ENCODE data around the gene DNAH2.

Gene DNAH2

DNA sequence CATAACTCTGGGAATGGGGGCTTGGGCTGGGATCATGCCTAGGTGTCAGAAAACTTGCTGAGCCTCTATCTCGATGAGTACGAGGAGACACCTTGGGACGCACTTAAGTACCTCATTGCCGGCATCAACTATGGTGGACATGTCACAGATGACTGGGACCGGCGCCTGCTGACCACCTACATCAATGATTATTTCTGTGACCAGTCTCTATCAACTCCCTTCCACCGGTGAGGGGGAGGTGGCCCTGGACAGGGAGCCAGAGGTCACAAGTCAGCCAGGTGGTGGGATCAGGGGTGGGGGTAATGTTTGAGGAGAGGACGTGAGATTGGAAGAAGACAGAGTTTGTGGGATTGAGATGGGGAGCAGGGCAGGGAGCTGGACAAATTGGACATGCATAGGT is 113.1 kb downstream of the DNAH2 start:
- CTCF ChIA-PET: interaction anchor here (0.6 to 1.9 kb wide), 5 partner anchors 28 to 227 kb away, joined by 3 to 5 read pairs (median 3); no protein-coding TSS in a partner anchor
- no peak overlapping the region for H3K27ac ChIP-seq (ENCODE audit: extremely low read depth, low read depth, low read length)
- POLR2A ChIA-PET: interaction anchor here (1.1 to 6.1 kb wide), 2 partner anchors 11 to 26 kb away, joined by 3 to 42 read pairs; partner anchors contain the start of genes CYB5D1, NAA38 and TMEM88
- TF ChIP-seq ZNF555 (tag by site-specific recombination; conservative IDR thresholded peaks at IDR 0.05) (no peak), ZNF416 (tag by site-specific recombination; IDR thresholded peaks at IDR 0.05) (no peak), ZNF23 (tag by site-specific recombination; IDR thresholded peaks at IDR 0.05; ENCODE audit: borderline replicate concordance) (no peak), SETDB1 (IDR thresholded peaks at IDR 0.05; ENCODE audit: insufficient read length, low read length) (no peak), ZNF10 (tag by site-specific recombination; IDR thresholded peaks at IDR 0.05) (0 out of 2 replicates have a peak, but pooled peaks have one; percentile 19), ZNF777 (tag by site-specific recombination; IDR thresholded peaks at IDR 0.05; ENCODE audit: borderline replicate concordance) (no peak)
- H3K36me3 ChIP-seq (ENCODE audit: control insufficient read depth in 2 of 2, insufficient read depth in 1 of 2, low read length in 2 of 2): no peaks in the 10 kb centered on the region
- no peak overlapping the region for H3K4me3 ChIP-seq (ENCODE audit: low read depth, low read length)
- H3K9me3 ChIP-seq (ENCODE audit: control insufficient read depth, insufficient read depth, low read depth, low read length): no peaks in the 10 kb centered on the region
- H3K4me1 ChIP-seq (ENCODE audit: control insufficient read depth, insufficient read depth, low read length): peaks cover 5% of the 10 kb centered on the region; the same call in 1 of the 2 replicates

DNA sequence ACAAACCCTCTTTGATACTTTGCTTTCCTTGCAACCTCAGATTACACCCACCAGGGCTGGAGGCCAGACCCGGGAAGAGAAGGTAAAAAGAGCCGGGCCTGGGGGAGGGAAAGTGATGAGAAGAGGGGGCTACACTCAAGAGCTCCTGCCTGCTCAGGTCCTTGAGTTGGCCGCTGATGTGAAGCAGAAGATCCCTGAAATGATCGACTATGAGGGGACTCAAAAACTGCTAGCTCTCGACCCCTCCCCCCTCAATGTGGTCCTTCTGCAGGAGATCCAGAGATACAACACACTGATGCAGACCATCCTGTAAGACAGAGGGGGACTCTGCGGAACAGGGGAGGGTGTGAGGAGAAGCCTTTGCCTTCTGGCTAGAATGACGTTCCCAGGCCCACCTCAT is 113.7 kb downstream of the DNAH2 start:
- H3K36me3 ChIP-seq (ENCODE audit: control insufficient read depth in 2 of 2, insufficient read depth in 1 of 2, low read length in 2 of 2): no peaks in the 10 kb centered on the region
- H3K9me3 ChIP-seq (ENCODE audit: control insufficient read depth, insufficient read depth, low read depth, low read length): no peaks in the 10 kb centered on the region
- H3K27ac ChIP-seq (ENCODE audit: extremely low read depth, low read depth, low read length): no peak overlapping the region
- H3K4me1 ChIP-seq (ENCODE audit: control insufficient read depth, insufficient read depth, low read length): peaks cover 5% of the 10 kb centered on the region; the same call in 1 of the 2 replicates
- no peak overlapping the region for H3K4me3 ChIP-seq (ENCODE audit: low read depth, low read length)
- POLR2A ChIA-PET: interaction anchor here (1.1 to 6.1 kb wide), 2 partner anchors 11 to 25 kb away, joined by 3 to 42 read pairs; partner anchors contain the start of genes CYB5D1, NAA38 and TMEM88
- CTCF ChIA-PET: interaction anchor here (0.8 to 1.9 kb wide), 6 partner anchors 8 to 226 kb away, joined by 3 to 5 read pairs (median 4); no protein-coding TSS in a partner anchor
- no peak for TF ChIP-seq ZNF292 (tag by site-specific recombination; IDR thresholded peaks at IDR 0.05; ENCODE audit: borderline replicate concordance, low read depth)
- no peak for TF ChIP-seq ZNF473 (tag by site-specific recombination; IDR thresholded peaks at IDR 0.05)
- TF ChIP-seq ZBTB6 (tag by site-specific recombination; IDR thresholded peaks at IDR 0.05): no peak
- no peak for TF ChIP-seq ZNF776 (tag by site-specific recombination; IDR thresholded peaks at IDR 0.05; ENCODE audit: borderline replicate concordance)
- no peak for TF ChIP-seq ZFP3 (tag by site-specific recombination; IDR thresholded peaks at IDR 0.05; ENCODE audit: low read depth)
- TF ChIP-seq, protein P1, sequence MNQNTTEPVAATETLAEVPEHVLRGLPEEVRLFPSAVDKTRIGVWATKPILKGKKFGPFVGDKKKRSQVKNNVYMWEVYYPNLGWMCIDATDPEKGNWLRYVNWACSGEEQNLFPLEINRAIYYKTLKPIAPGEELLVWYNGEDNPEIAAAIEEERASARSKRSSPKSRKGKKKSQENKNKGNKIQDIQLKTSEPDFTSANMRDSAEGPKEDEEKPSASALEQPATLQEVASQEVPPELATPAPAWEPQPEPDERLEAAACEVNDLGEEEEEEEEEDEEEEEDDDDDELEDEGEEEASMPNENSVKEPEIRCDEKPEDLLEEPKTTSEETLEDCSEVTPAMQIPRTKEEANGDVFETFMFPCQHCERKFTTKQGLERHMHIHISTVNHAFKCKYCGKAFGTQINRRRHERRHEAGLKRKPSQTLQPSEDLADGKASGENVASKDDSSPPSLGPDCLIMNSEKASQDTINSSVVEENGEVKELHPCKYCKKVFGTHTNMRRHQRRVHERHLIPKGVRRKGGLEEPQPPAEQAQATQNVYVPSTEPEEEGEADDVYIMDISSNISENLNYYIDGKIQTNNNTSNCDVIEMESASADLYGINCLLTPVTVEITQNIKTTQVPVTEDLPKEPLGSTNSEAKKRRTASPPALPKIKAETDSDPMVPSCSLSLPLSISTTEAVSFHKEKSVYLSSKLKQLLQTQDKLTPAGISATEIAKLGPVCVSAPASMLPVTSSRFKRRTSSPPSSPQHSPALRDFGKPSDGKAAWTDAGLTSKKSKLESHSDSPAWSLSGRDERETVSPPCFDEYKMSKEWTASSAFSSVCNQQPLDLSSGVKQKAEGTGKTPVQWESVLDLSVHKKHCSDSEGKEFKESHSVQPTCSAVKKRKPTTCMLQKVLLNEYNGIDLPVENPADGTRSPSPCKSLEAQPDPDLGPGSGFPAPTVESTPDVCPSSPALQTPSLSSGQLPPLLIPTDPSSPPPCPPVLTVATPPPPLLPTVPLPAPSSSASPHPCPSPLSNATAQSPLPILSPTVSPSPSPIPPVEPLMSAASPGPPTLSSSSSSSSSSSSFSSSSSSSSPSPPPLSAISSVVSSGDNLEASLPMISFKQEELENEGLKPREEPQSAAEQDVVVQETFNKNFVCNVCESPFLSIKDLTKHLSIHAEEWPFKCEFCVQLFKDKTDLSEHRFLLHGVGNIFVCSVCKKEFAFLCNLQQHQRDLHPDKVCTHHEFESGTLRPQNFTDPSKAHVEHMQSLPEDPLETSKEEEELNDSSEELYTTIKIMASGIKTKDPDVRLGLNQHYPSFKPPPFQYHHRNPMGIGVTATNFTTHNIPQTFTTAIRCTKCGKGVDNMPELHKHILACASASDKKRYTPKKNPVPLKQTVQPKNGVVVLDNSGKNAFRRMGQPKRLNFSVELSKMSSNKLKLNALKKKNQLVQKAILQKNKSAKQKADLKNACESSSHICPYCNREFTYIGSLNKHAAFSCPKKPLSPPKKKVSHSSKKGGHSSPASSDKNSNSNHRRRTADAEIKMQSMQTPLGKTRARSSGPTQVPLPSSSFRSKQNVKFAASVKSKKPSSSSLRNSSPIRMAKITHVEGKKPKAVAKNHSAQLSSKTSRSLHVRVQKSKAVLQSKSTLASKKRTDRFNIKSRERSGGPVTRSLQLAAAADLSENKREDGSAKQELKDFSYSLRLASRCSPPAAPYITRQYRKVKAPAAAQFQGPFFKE (tag by site-specific recombination; IDR thresholded peaks at IDR 0.05; ENCODE audit: borderline replicate concordance): no peak
- no peak for TF ChIP-seq ZNF518A (tag by site-specific recombination; conservative IDR thresholded peaks at IDR 0.05; ENCODE audit: low read depth)
- TF ChIP-seq EGR2 (tag by site-specific recombination; IDR thresholded peaks at IDR 0.05; ENCODE audit: low read depth): no peak
- no peak for TF ChIP-seq ZNF561 (tag by site-specific recombination; IDR thresholded peaks at IDR 0.05; ENCODE audit: borderline replicate concordance)
- no peak for TF ChIP-seq GLI4 (tag by site-specific recombination; IDR thresholded peaks at IDR 0.05)
- no peak for TF ChIP-seq ZNF426 (tag by site-specific recombination; IDR thresholded peaks at IDR 0.05)
- no peak for TF ChIP-seq ZFP41 (tag by site-specific recombination; IDR thresholded peaks at IDR 0.05; ENCODE audit: borderline replicate concordance)
- TF ChIP-seq PRDM1 (tag by site-specific recombination; IDR thresholded peaks at IDR 0.05): no peak
- no peak for TF ChIP-seq BCL6B (tag by site-specific recombination; IDR thresholded peaks at IDR 0.05)
- no peak for TF ChIP-seq ZNF302 (tag by site-specific recombination; IDR thresholded peaks at IDR 0.05; ENCODE audit: low read depth)

Measured in HEK293 (cell line).